Esophagus squamous epithelium (tissue), 4 donors: Measurements from ENCODE around the gene MAN2A1.

Experiments
- CTCF ChIP-seq, 6 experiments: fragments of 450-650 bp in 4 of 6; fragments of 200-600 bp in 2 of 6; sonication (generic) in 2 of 6; IDR thresholded peaks; one replicate each; pipeline ENCODE4 v1.5.1; 2016 to 2019; ENCODE audit warnings: antibody characterized with exemption in 6 of 6, mild to moderate bottlenecking in 4 of 6, moderate library complexity in 4 of 6
- POLR2A ChIP-seq, 4 donors: fragments of 450-650 bp; IDR thresholded peaks; one replicate each; pipeline ENCODE4 v1.6.1; 2017; ENCODE audit warnings: antibody characterized with exemption in 4 of 4, mild to moderate bottlenecking in 4 of 4, moderate library complexity in 3 of 4

- TF ChIP-seq CTCF (IDR thresholded peaks at IDR 0.05) (no peak), POLR2A (IDR thresholded peaks at IDR 0.05) (no peak)
Measured at GRCh38 chr5:109703166-109703565, 13.4 kb downstream of the MAN2A1 start.
